ENCODE data around the gene CIITA. TPM values are rescaled to one million over a fixed set of nuclear protein-coding genes. Genes with fewer than 3 reads are reported as not detected.

CIITA gene
- total RNA-seq, 2 donors from 2014 or later: 11.7 to 16.0 TPM

- WGBS: 78% methylated on average over 6 of the region's 6 CpGs
- H3K9me3 ChIP-seq: no peaks in the 10 kb centered on the region
- DNase-seq (ENCODE audit: low spot score): no peak
- H3K4me3 ChIP-seq: no peak overlapping the region
- no peaks in the 10 kb centered on the region for H3K27me3 ChIP-seq (replicated peaks; ENCODE audit: insufficient read depth)
- intact Hi-C loops (cut with DNase I): no loop called here
- no peaks in the 10 kb centered on the region for H3K36me3 ChIP-seq
- TF ChIP-seq POLR2A (IDR thresholded peaks at IDR 0.05): no peak
- TF ChIP-seq CTCF (IDR thresholded peaks at IDR 0.05): no peak
- no peak for TF ChIP-seq POLR2AphosphoS5 (IDR thresholded peaks at IDR 0.05)
- no peak overlapping the region for H3K27ac ChIP-seq
- no peaks in the 10 kb centered on the region for H3K4me1 ChIP-seq (replicated peaks)
Observed at GRCh38 chr16:10867199-10867598, 9.8 kb upstream of the CIITA start.

GRCh38 chr16:10868104-10868595 is 8.9 kb upstream of the CIITA start:
- no peaks in the 10 kb centered on the region for H3K9me3 ChIP-seq
- 73% methylated on average over 6 of the region's 6 CpGs for whole genome bisulfite sequencing
- DNase-seq (ENCODE audit: low spot score): no peak
- no peak overlapping the region for H3K4me3 ChIP-seq
- H3K36me3 ChIP-seq: no peaks in the 10 kb centered on the region
- intact Hi-C loops (cut with DNase I): no loop called here
- no peak overlapping the region for H3K27ac ChIP-seq
- TF ChIP-seq POLR2AphosphoS5 (IDR thresholded peaks at IDR 0.05) (no peak), CTCF (IDR thresholded peaks at IDR 0.05) (no peak)
- H3K4me1 ChIP-seq (replicated peaks): no peaks in the 10 kb centered on the region
- H3K27me3 ChIP-seq (replicated peaks; ENCODE audit: insufficient read depth): no peaks in the 10 kb centered on the region

GRCh38 chr16:10868596-10869469 is 8.2 kb upstream of the CIITA start:
- Histone ChIP-seq H3K4me3 (no peak overlapping the region), H3K9me3 (no peaks in the 10 kb centered on the region), H3K27me3 (replicated peaks; ENCODE audit: insufficient read depth) (no peaks in the 10 kb centered on the region), H3K36me3 (no peaks in the 10 kb centered on the region), H3K27ac (no peak overlapping the region), H3K4me1 (replicated peaks) (no peaks in the 10 kb centered on the region)
- 45% methylated on average over 13 of the region's 13 CpGs for WGBS
- intact Hi-C loops (cut with DNase I): no loop called here
- TF ChIP-seq POLR2A (IDR thresholded peaks at IDR 0.05): no peak
- no peak for TF ChIP-seq CTCF (IDR thresholded peaks at IDR 0.05)
- no peak for TF ChIP-seq POLR2AphosphoS5 (IDR thresholded peaks at IDR 0.05)
- no peak for DNase-seq (ENCODE audit: low spot score)

GRCh38 chr16:10870137-10870776 is 6.7 kb upstream of the CIITA start:
- 77% methylated on average over 5 of the region's 5 CpGs for WGBS
- H3K9me3 ChIP-seq: no peaks in the 10 kb centered on the region

More at GRCh38 chr16:10870137-10870776, 6.7 kb upstream of the CIITA start:
- H3K4me1 ChIP-seq (replicated peaks): no peaks in the 10 kb centered on the region
- H3K4me3 ChIP-seq: no peak overlapping the region
- DNase-seq (ENCODE audit: low spot score): no peak
- H3K27me3 ChIP-seq (replicated peaks; ENCODE audit: insufficient read depth): no peaks in the 10 kb centered on the region
- intact Hi-C loops (cut with DNase I): no loop called here
- H3K27ac ChIP-seq: no peak overlapping the region
- TF ChIP-seq CTCF (IDR thresholded peaks at IDR 0.05) (no peak), POLR2AphosphoS5 (IDR thresholded peaks at IDR 0.05) (no peak), POLR2A (IDR thresholded peaks at IDR 0.05) (no peak)
- no peaks in the 10 kb centered on the region for H3K36me3 ChIP-seq
